ENCODE results near the gene HAPLN3.

DNA sequence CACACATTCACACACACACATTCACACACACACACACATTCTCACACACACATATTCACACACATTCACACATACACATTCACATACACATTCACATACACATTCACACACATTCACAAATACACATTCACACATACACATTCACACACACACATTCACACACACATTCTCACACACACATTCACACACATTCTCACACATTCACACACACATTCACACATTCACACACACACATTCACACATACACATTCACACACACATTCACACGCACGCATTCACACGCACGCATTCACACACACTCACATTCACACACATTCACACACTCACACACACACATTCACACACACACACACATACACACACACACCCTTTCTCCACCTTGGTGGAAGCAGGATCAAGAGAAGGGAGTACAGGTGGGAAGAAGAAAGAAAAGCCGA lies 5.7 kb upstream of the HAPLN3 start:
- TF ChIP-seq, protein P1, sequence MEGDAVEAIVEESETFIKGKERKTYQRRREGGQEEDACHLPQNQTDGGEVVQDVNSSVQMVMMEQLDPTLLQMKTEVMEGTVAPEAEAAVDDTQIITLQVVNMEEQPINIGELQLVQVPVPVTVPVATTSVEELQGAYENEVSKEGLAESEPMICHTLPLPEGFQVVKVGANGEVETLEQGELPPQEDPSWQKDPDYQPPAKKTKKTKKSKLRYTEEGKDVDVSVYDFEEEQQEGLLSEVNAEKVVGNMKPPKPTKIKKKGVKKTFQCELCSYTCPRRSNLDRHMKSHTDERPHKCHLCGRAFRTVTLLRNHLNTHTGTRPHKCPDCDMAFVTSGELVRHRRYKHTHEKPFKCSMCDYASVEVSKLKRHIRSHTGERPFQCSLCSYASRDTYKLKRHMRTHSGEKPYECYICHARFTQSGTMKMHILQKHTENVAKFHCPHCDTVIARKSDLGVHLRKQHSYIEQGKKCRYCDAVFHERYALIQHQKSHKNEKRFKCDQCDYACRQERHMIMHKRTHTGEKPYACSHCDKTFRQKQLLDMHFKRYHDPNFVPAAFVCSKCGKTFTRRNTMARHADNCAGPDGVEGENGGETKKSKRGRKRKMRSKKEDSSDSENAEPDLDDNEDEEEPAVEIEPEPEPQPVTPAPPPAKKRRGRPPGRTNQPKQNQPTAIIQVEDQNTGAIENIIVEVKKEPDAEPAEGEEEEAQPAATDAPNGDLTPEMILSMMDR (IDR thresholded peaks at IDR 0.05; ENCODE audit: poor library complexity): no peak
- no peak for TF ChIP-seq EZH2phosphoT487 (IDR thresholded peaks at IDR 0.05; ENCODE audit: low read depth, severe bottlenecking, unreplicated experiment)
- no peak for TF ChIP-seq EZH2 (IDR thresholded peaks at IDR 0.05; ENCODE audit: borderline replicate concordance)
